GM12878 (cell line): ENCODE results near the gene LSM6. TPM values are rescaled to one million over a fixed set of nuclear protein-coding genes. Genes with fewer than 3 reads are reported as not detected.

Source experiments
- ATAC-seq: fragments of 200-7000 bp; cut with Tn5 transposase; 3 replicates; pipeline ENCODE4 v1.9.1; 2020; ENCODE audit warnings: mild to moderate bottlenecking, moderate library complexity
- BruUV-seq: library from RNA; stranded (reverse); fragments of 400-500 nt; replicated peaks from 2 replicates; lab custom pipeline; 2021; lab: Mats Ljungman, UMichigan
- CTCF ChIA-PET: fragments of 300-600 bp; sonication (Branson Sonifier 250); formaldehyde crosslinking; extraction: SDS; loops from one replicate; lab custom pipeline; 2021; ENCODE audit warnings: inconsistent platforms; lab: Yijun Ruan, JAX
- POLR2A ChIA-PET: fragments of 350-600 bp; formaldehyde crosslinking; extraction: SDS; loops from one replicate; lab custom pipeline; 2021; ENCODE audit warnings: inconsistent platforms; lab: Charles Lee
- RAD21 ChIA-PET: fragments of 300-600 bp; sonication (Branson Sonifier 250); formaldehyde crosslinking; loops from one replicate; lab custom pipeline; 2023; ENCODE audit warnings: antibody characterized with exemption; ENCODE audit not compliant: unreplicated experiment; lab: Charles Lee
- SMC1A ChIA-PET: fragments of 300-600 bp; sonication (Branson Sonifier 250); formaldehyde crosslinking; loops from one replicate; lab custom pipeline; 2023; ENCODE audit not compliant: unreplicated experiment, uncharacterized antibody; lab: Charles Lee
- DNase-seq: peaks from one replicate; pipeline ENCODE4 v3.0.0-alpha.2; 2011; ENCODE audit warnings: low read depth, low spot score
- FAIRE-seq: peaks from 3 replicates; lab custom pipeline; 2011; peaks lifted over from hg19 to GRCh38; lab: Jason Lieb, UNC
- H2AFZ ChIP-seq: 2 replicates; pipeline ENCODE4 v1.6.0; 2011; ENCODE audit warnings: low read depth, low read length, control low read depth; ENCODE audit not compliant: control insufficient read depth
- H3K27ac ChIP-seq: 2 replicates; pipeline ENCODE4 v1.5.1; 2011; ENCODE audit warnings: control low read depth; ENCODE audit not compliant: control insufficient read depth, insufficient read depth
- H3K27me3 ChIP-seq, 2 experiments: replicated peaks in 1 of 2; 2 replicates each; pipeline versions ENCODE4 v1.6.0 to v1.6.1; 2011; ENCODE audit warnings: low read length in 1 of 2; ENCODE audit not compliant: control insufficient read depth in 2 of 2, insufficient read depth in 2 of 2
- H3K36me3 ChIP-seq, 2 experiments: 2 replicates each; pipeline ENCODE4 v1.5.1; 2011; ENCODE audit warnings: low read length in 1 of 2; ENCODE audit not compliant: control insufficient read depth in 2 of 2, insufficient read depth in 2 of 2
- H3K4me1 ChIP-seq: 2 replicates; pipeline ENCODE4 v1.6.1; 2011; ENCODE audit warnings: mild to moderate bottlenecking, low read length, moderate library complexity, mixed read lengths; ENCODE audit not compliant: control insufficient read depth, insufficient read depth
- H3K4me2 ChIP-seq: 2 replicates; pipeline ENCODE4 v1.6.0; 2011; ENCODE audit warnings: control low read depth; ENCODE audit not compliant: control insufficient read depth, insufficient read depth
- H3K4me3 ChIP-seq: fragments of 200-600 bp; sonication (generic); 2 replicates; pipeline ENCODE4 v1.5.1; 2016
- H3K79me2 ChIP-seq: 2 replicates; pipeline ENCODE4 v1.6.0; 2011; ENCODE audit warnings: low read length; ENCODE audit not compliant: control insufficient read depth, insufficient read depth
- H3K9ac ChIP-seq: 2 replicates; pipeline ENCODE4 v1.8.0; 2011; ENCODE audit warnings: low read length, control low read depth, mixed read lengths; ENCODE audit not compliant: control insufficient read depth, insufficient read depth
- H3K9me3 ChIP-seq: replicated peaks from 3 replicates; pipeline ENCODE4 v1.5.1; 2011; ENCODE audit warnings: mild to moderate bottlenecking, low read length; ENCODE audit not compliant: control insufficient read depth, insufficient read depth
- H4K20me1 ChIP-seq: 2 replicates; pipeline ENCODE4 v1.6.0; 2011; ENCODE audit not compliant: control insufficient read depth, insufficient read depth
- ATF7 ChIP-seq: fragments of 450-650 bp; IDR thresholded peaks from 2 replicates; pipeline ENCODE4 v1.6.1; 2016; ENCODE audit warnings: low read depth, mild to moderate bottlenecking
- CBFB ChIP-seq: IDR thresholded peaks from 2 replicates; pipeline ENCODE4 v1.6.1; 2016; ENCODE audit warnings: antibody characterized with exemption, low read depth
- E4F1 ChIP-seq: fragments of 450-650 bp; IDR thresholded peaks from 2 replicates; pipeline ENCODE4 v1.6.1; 2018; ENCODE audit warnings: borderline replicate concordance, mild to moderate bottlenecking; ENCODE audit not compliant: partially characterized antibody
- IKZF2 ChIP-seq, 2 experiments: fragments of 450-650 bp; IDR thresholded peaks; 2 replicates each; pipeline ENCODE4 v1.6.1; 2017; ENCODE audit warnings: mild to moderate bottlenecking in 2 of 2, moderate library complexity in 2 of 2
- NR2C2 ChIP-seq: IDR thresholded peaks from 2 replicates; pipeline ENCODE4 v1.6.1; 2011; ENCODE audit warnings: borderline replicate concordance, low read depth; ENCODE audit not compliant: control insufficient read depth, insufficient read length
- POLR2A ChIP-seq: IDR thresholded peaks from 2 replicates; pipeline ENCODE4 v1.6.1; 2011; ENCODE audit warnings: low read depth, mild to moderate bottlenecking, low read length
- TCF7 ChIP-seq: IDR thresholded peaks from 2 replicates; pipeline ENCODE4 v1.6.1; 2014; ENCODE audit warnings: antibody characterized with exemption, borderline replicate concordance
- WGBS: methylation state at CpG from one replicate; pipeline ENCODE4 v1.1.6; 2016; ENCODE audit warnings: low lambda C conversion rate; ENCODE audit not compliant: insufficient replicate concordance, insufficient coverage; ENCODE audit errors: missing lambda C conversion rate; 5-methylcytosine and 5-hydroxymethylcytosine counted together
- in situ Hi-C: fragments of 300-500 bp; cut with MboI; formaldehyde crosslinking; loops from 9 replicates; pipeline ENCODE4 v1.14.3; 2018; ENCODE audit warnings: mixed read lengths
- intact Hi-C: fragments of 100-400 bp; cut with micrococcal nuclease; formaldehyde crosslinking; loops from one replicate; pipeline ENCODE4 v1.14.2; 2022; ENCODE audit not compliant: unreplicated experiment
- polyA plus RNA-seq, 11 experiments: library from polyadenylated mRNA; depleted of rRNA in 4 of 11; unstranded in 6 of 11; stranded (reverse) in 5 of 11; fragments of >200 nt; fragmentation: Nextera tagmentation in 4 of 11; fragmentation: Illumina TruSeq in 1 of 11; extraction: Ambion mirVana in 4 of 11; extraction: Trizol in 1 of 11; gene quantifications; 1 replicate in 1 of 11; 2 replicates in 10 of 11; pipeline versions ENCODE4 v1.2.1 to v1.2.3, GENCODE V29; 2011 to 2016; ENCODE audit warnings: inconsistent platforms in 2 of 11, missing spikeins in 2 of 11, low read depth in 1 of 11
- total RNA-seq, 4 experiments: library from RNA; depleted of rRNA in 3 of 4; stranded (reverse); fragments of >200 nt in 3 of 4; fragmentation: Illumina TruSeq in 1 of 4; extraction: Trizol in 1 of 4; gene quantifications; 2 replicates each; pipeline versions ENCODE4 v1.2.1 to v1.2.3, GENCODE V29; 2013 to 2021

LSM6 gene
- total and polyA plus RNA-seq, 10 of the 15 experiments (the other 5 are each of a cell fraction or from before 2014, with no cell fraction given), result 68.0 to 282 (median 229) TPM

DNA sequence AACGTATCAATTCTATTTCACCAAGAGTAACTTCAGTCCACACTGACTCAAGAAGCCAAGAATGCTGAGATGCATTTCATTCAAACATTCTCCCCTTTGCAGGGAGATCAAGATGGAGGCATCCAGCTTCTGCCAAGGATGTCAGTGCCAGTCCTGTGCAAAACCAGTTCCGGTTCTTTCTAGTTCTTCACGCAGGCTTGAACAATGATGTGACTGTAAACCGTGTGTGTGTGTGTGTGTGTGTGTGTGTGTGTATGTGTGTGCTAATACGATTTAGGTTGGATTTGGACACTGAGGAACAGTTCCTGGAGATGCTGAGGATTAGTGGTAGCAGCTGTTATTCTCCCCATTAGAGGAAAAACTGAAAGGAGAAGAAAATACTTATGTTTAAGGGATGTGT, 38.7 kb downstream of the LSM6 start, which contains the start of gene REELD1:
Gene REELD1 (plus strand): TSS at position 301 of the 400 bp plus-strand sequence. CDS start 2,415 bp downstream, outside the sequence.
- no peaks in the 10 kb centered on the region for H3K79me2 ChIP-seq
- H3K9me3 ChIP-seq, result no peaks in the 10 kb centered on the region
- no peaks in the 10 kb centered on the region for H3K36me3 ChIP-seq
- no peak for TF ChIP-seq TCF7
- WGBS, result 68% methylated on average over 5 of the region's 5 CpGs
- POLR2A ChIA-PET, result no interaction called here
- H4K20me1 ChIP-seq, result no peaks in the 10 kb centered on the region
- intact Hi-C loops, result no loop called here
- DNase-seq (no peak), ATAC-seq (no peak), FAIRE-seq (no peak)
- SMC1A ChIA-PET, result no interaction called here
- H2AFZ ChIP-seq, result no peak within 1 kb of the TSS
- no peak within 1 kb of the TSS for H3K27ac ChIP-seq
- RAD21 ChIA-PET, result no interaction called here
- no TSS peak for BruUV-seq
- in situ Hi-C loops, result no loop called here
- H3K4me1 ChIP-seq, result no peaks in the 10 kb centered on the region
- no peak within 1 kb of the TSS for H3K9ac ChIP-seq
- no peak within 1 kb of the TSS for H3K4me3 ChIP-seq
- no peaks in the 10 kb centered on the region for H3K27me3 ChIP-seq
- no peak within 1 kb of the TSS for H3K4me2 ChIP-seq
- CTCF ChIA-PET, result no interaction called here

- FAIRE-seq (no peak), DNase-seq (no peak), ATAC-seq (no peak; the same call in 2 of the 3 replicates)
- H3K4me1 ChIP-seq, result no peaks in the 10 kb centered on the region
- no peaks in the 10 kb centered on the region for H3K27me3 ChIP-seq
- ChIA-PET SMC1A (interaction anchor here (0.9 kb wide), 1 partner anchor 126 kb away, joined by 3 read pairs; no protein-coding TSS in a partner anchor), RAD21 (no interaction called here), CTCF (interaction anchor here (1.5 kb wide), 1 partner anchor 119 kb away, joined by 3 read pairs; no protein-coding TSS in a partner anchor), POLR2A (no interaction called here)
- no peak overlapping the region for H3K4me3 ChIP-seq
- no peaks in the 10 kb centered on the region for H4K20me1 ChIP-seq
- WGBS, result 52% methylated on average over 8 of the region's 8 CpGs
- no peaks in the 10 kb centered on the region for H3K79me2 ChIP-seq
- in situ Hi-C loops (no loop called here), intact Hi-C loops (no loop called here)
- no peak overlapping the region for H2AFZ ChIP-seq
- H3K9ac ChIP-seq, result no peak overlapping the region
- no TSS peak for BruUV-seq
- H3K9me3 ChIP-seq, result no peaks in the 10 kb centered on the region
- H3K4me2 ChIP-seq, result no peak overlapping the region
- TF ChIP-seq E4F1 (no peak), ATF7 (no peak), CBFB (no peak), IKZF2 (IDR thresholded peaks at IDR 0.05) (no peak), NR2C2 (no peak), POLR2A (no peak)
- H3K36me3 ChIP-seq, result no peaks in the 10 kb centered on the region
- H3K27ac ChIP-seq, result no peak overlapping the region
These were observed 46.8 kb downstream of the LSM6 start for GRCh38 chr4:146222313-146222712.
